Measurements from ENCODE around the gene FAM221B. TPM values are rescaled to one million over a fixed set of nuclear protein-coding genes. Genes with fewer than 3 reads are reported as not detected.

The FAM221B gene
- total RNA-seq, 4 donors from 2014 or later, result not detected

DNA sequence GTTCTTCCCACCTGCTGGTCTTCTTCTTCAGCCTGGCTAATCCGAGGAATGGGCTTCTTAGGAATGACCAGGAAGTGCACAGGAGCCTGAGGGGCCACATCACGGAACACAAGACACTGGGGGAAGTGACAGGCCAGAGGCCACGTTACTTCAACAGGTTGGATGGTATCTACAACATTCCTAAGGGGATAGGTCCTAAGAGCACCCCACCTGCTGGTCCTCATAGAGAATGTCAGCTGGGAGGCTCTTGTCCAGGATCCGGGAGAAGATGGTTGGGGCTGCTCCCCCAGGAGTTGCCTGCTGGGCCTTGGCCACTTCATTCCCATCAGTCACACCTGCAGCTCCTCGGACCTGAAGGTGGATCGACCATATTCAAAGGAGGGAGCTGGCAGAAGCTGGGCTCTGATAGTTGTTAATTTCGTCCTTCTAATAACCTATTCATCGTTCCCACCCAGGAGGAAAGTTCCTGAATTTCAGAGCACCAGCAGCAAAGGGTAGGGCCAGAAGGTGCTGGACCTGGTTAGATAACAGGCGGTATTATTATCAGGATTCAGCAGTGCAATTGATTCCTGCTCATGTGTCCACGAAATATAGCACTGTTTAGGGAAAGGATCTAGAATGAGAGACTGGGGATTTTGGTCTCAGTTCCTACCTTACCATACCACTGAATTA is 15.0 kb downstream of the FAM221B start:
- Histone ChIP-seq H3K9me3 (no peaks in the 10 kb centered on the region), H3K27ac (peak overlapping the region; percentile 94 to 98 (median 98)), H3K4me1 (peaks cover 0 to 47% (median 22%) of the 10 kb centered on the region in 3 donors), H3K36me3 (peaks cover 0 to 19% of the 10 kb centered on the region in 2 donors), H3K27me3 (no peaks in the 10 kb centered on the region), H3K4me3 (no peak overlapping the region)
- no peak for ATAC-seq
- no peak for TF ChIP-seq EP300 (IDR thresholded peaks at IDR 0.05)
- TF ChIP-seq POLR2A (IDR thresholded peaks at IDR 0.05), result no peak
- TF ChIP-seq, protein P1, sequence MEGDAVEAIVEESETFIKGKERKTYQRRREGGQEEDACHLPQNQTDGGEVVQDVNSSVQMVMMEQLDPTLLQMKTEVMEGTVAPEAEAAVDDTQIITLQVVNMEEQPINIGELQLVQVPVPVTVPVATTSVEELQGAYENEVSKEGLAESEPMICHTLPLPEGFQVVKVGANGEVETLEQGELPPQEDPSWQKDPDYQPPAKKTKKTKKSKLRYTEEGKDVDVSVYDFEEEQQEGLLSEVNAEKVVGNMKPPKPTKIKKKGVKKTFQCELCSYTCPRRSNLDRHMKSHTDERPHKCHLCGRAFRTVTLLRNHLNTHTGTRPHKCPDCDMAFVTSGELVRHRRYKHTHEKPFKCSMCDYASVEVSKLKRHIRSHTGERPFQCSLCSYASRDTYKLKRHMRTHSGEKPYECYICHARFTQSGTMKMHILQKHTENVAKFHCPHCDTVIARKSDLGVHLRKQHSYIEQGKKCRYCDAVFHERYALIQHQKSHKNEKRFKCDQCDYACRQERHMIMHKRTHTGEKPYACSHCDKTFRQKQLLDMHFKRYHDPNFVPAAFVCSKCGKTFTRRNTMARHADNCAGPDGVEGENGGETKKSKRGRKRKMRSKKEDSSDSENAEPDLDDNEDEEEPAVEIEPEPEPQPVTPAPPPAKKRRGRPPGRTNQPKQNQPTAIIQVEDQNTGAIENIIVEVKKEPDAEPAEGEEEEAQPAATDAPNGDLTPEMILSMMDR (IDR thresholded peaks at IDR 0.05), result peak in 1 of 4 experiments; percentile 32
- no peak for TF ChIP-seq POLR2AphosphoS5 (IDR thresholded peaks at IDR 0.05)
- WGBS, 2 donors (ENCODE audit: low coverage in 1 of 2), result 66 to 72% methylated on average over 2 of the region's 10 CpGs

GRCh38 chr9:35812025-35812602 is 16.4 kb downstream of the FAM221B start, which contains the start of gene SPAG8:
TSS of gene SPAG8 (minus strand) at chr9:35812262. CDS start at chr9:35812147, 115 bp downstream.
- TF ChIP-seq EP300 (IDR thresholded peaks at IDR 0.05), result no peak
- TF ChIP-seq POLR2AphosphoS5 (IDR thresholded peaks at IDR 0.05), result peak; percentile 12
- TF ChIP-seq POLR2A (IDR thresholded peaks at IDR 0.05), result no peak
- Histone ChIP-seq H3K4me1 (peaks cover 0 to 47% (median 22%) of the 10 kb centered on the region in 3 donors), H3K4me3 (peak within 1 kb of the TSS; percentile 45 to 59), H3K36me3 (peaks cover 0 to 33% of the 10 kb centered on the region in 2 donors), H3K27me3 (no peaks in the 10 kb centered on the region), H3K27ac (peak within 1 kb of the TSS; percentile 85 to 98 (median 98)), H3K9me3 (no peaks in the 10 kb centered on the region)
- 3 to 18% methylated on average over 1 to 4 of the region's 28 CpGs for WGBS, 2 donors (ENCODE audit: low coverage in 1 of 2)
- peak; percentile 68 for ATAC-seq

DNA sequence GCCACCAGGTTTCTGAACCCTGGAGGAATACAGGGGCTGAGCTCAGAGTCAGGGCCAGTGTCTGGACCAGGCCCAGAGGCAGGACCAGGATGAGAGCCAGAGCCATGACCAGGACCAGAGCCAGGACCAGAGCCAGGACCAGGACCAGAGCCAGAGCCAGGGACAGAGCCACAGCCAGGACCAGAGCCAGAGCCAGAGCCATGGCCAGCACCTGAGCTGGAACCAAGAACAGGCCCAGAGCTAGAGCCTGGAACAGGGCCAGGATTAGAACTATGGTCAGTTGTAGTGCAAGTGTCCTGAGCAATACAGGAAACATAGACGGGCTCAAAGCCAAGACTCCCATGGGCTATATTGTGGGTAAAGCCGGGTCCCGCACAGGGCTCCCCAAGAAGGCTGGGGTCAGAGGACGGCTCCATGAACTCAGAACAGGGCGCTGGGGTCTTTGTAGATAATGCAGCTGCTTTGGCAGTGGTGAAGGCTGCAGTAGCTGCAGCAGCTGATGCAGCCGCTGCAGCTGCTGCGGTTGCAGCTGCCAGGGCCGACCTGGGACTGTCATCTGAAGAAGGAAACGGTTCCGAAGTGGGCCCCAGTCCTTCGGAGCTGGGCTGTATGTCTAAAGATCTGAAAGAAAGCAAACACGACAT is 17.0 kb downstream of the FAM221B start:
- TF ChIP-seq EP300 (IDR thresholded peaks at IDR 0.05), result no peak
- TF ChIP-seq, protein P1 (IDR thresholded peaks at IDR 0.05), result no peak
- TF ChIP-seq POLR2AphosphoS5 (IDR thresholded peaks at IDR 0.05), result no peak
- no peak for TF ChIP-seq POLR2A (IDR thresholded peaks at IDR 0.05)
- H3K27me3 ChIP-seq, result no peaks in the 10 kb centered on the region
- no peak for ATAC-seq
- no peaks in the 10 kb centered on the region for H3K9me3 ChIP-seq
- WGBS, 2 donors (ENCODE audit: low coverage in 1 of 2), result 0 to 3% methylated on average over 5 to 8 of the region's 12 CpGs
- peak overlapping the region in 3 of 4 donors; percentile 97 to 98 (median 98) for H3K27ac ChIP-seq
- peaks cover 0 to 47% (median 22%) of the 10 kb centered on the region in 3 donors for H3K4me1 ChIP-seq
- H3K4me3 ChIP-seq, result peak overlapping the region; percentile 45 to 59
- H3K36me3 ChIP-seq, result peaks cover 0 to 40% of the 10 kb centered on the region in 2 donors

GRCh38 chr9:35810122-35810521 is 18.4 kb downstream of the FAM221B start:
- WGBS, 2 donors (ENCODE audit: low coverage in 1 of 2), result 100% methylated on average over 2 of the region's 7 CpGs; no CpG with 5 or more reads in 1 of the 2 donors
- no peaks in the 10 kb centered on the region for H3K27me3 ChIP-seq
- peaks cover 0 to 53% of the 10 kb centered on the region in 2 donors for H3K36me3 ChIP-seq
- TF ChIP-seq, protein P1 (IDR thresholded peaks at IDR 0.05), result no peak
- TF ChIP-seq POLR2A (IDR thresholded peaks at IDR 0.05), result no peak
- no peak for TF ChIP-seq POLR2AphosphoS5 (IDR thresholded peaks at IDR 0.05)
- no peak for TF ChIP-seq EP300 (IDR thresholded peaks at IDR 0.05)
- no peak overlapping the region for H3K27ac ChIP-seq
- peaks cover 0 to 41% (median 22%) of the 10 kb centered on the region in 3 donors for H3K4me1 ChIP-seq
- no peak overlapping the region for H3K4me3 ChIP-seq
- no peaks in the 10 kb centered on the region for H3K9me3 ChIP-seq
- no peak for ATAC-seq

GRCh38 chr9:35808433-35808832 is 20.1 kb downstream of the FAM221B start:
- WGBS, 2 donors (ENCODE audit: low coverage in 1 of 2), result 78 to 85% methylated on average over 4 to 6 of the region's 9 CpGs
- TF ChIP-seq, protein P1 (IDR thresholded peaks at IDR 0.05), result no peak
- no peak for TF ChIP-seq POLR2A (IDR thresholded peaks at IDR 0.05)
- TF ChIP-seq EP300 (IDR thresholded peaks at IDR 0.05), result no peak
- TF ChIP-seq POLR2AphosphoS5 (IDR thresholded peaks at IDR 0.05), result no peak
- Histone ChIP-seq H3K4me1 (peaks cover 0 to 31% (median 13%) of the 10 kb centered on the region in 3 donors), H3K27ac (no peak overlapping the region), H3K36me3 (peaks cover 0 to 69% of the 10 kb centered on the region in 2 donors), H3K27me3 (no peaks in the 10 kb centered on the region), H3K4me3 (no peak overlapping the region), H3K9me3 (no peaks in the 10 kb centered on the region)
- ATAC-seq, result no peak
